A549 (cell line): ENCODE data around the gene ADRB1. TPM values are rescaled to one million over a fixed set of nuclear protein-coding genes. Genes with fewer than 3 reads are reported as not detected.

Experiments used
- ATAC-seq, 2 experiments: fragments of 200-7000 bp in 1 of 2; fragments of >200 bp in 1 of 2; cut with Nextera tagmentation in 1 of 2; cut with Tn5 transposase in 1 of 2; 3 replicates each; pipeline versions ENCODE4 v1.8.0 to v1.9.1; 2018 to 2020; ENCODE audit warnings: mild to moderate bottlenecking in 1 of 2, moderate library complexity in 1 of 2
- CTCF ChIA-PET: fragments of 300-600 bp; sonication (Branson Sonifier 250); formaldehyde crosslinking; extraction: SDS; loops from one replicate; lab custom pipeline; 2021; ENCODE audit warnings: antibody characterized with exemption, inconsistent platforms; lab: Yijun Ruan, JAX
- POLR2A ChIA-PET: fragments of 350-600 bp; formaldehyde crosslinking; extraction: SDS; loops from one replicate; lab custom pipeline; 2021; ENCODE audit warnings: antibody characterized with exemption, inconsistent platforms; lab: Yijun Ruan, JAX
- DNase-seq, 2 experiments: peaks; one replicate each; pipeline versions ENCODE4 v3.0.0 to v3.0.0-alpha.2; 2011 to 2016; ENCODE audit warnings: low read depth in 1 of 2, low spot score in 1 of 2
- FAIRE-seq: peaks from 2 replicates; lab custom pipeline; 2011; peaks lifted over from hg19 to GRCh38; lab: Jason Lieb, UNC
- H3K27ac ChIP-seq, 2 experiments: fragments of >200 bp; sonication (Bioruptor Twin); formaldehyde crosslinking; 3 replicates each; pipeline ENCODE4 v1.5.1; 2016 to 2017
- H3K4me1 ChIP-seq: fragments of >200 bp; sonication (Bioruptor Twin); formaldehyde crosslinking; 3 replicates; pipeline ENCODE4 v1.6.1; 2016
- H3K4me2 ChIP-seq: fragments of >200 bp; sonication (Bioruptor Twin); formaldehyde crosslinking; 3 replicates; pipeline ENCODE4 v1.6.1; 2016
- H3K4me3 ChIP-seq: fragments of >200 bp; sonication (Bioruptor Twin); formaldehyde crosslinking; 3 replicates; pipeline ENCODE4 v1.5.1; 2016
- H3K9me3 ChIP-seq: fragments of >200 bp; sonication (Bioruptor Twin); formaldehyde crosslinking; 3 replicates; pipeline ENCODE4 v1.6.1; 2016
- ATOH8 ChIP-seq: fragments of 250-450 bp; sonication (Bioruptor Pico); IDR thresholded peaks from 2 replicates; pipeline ENCODE4 v1.5.0; 2020; ENCODE audit warnings: low read depth, mild to moderate bottlenecking, moderate library complexity
- CBX2 ChIP-seq: fragments of 200-600 bp; sonication (generic); IDR thresholded peaks from 2 replicates; pipeline ENCODE4 v1.6.1; 2016; ENCODE audit warnings: low read depth, mild to moderate bottlenecking, borderline replicate concordance
- EHMT2 ChIP-seq: fragments of 200-600 bp; sonication (generic); IDR thresholded peaks from 2 replicates; pipeline ENCODE4 v1.6.1; 2016; ENCODE audit warnings: antibody characterized with exemption, low read depth, mild to moderate bottlenecking, moderate library complexity
- ELK1 ChIP-seq: fragments of 150-350 bp; IDR thresholded peaks from 2 replicates; pipeline ENCODE4 v1.6.1; 2014; ENCODE audit warnings: low read depth, mild to moderate bottlenecking, low read length
- ESRRA ChIP-seq: fragments of 150-350 bp; IDR thresholded peaks from 2 replicates; pipeline ENCODE4 v1.6.1; 2014; ENCODE audit warnings: mild to moderate bottlenecking, low read length, borderline replicate concordance
- FOSB ChIP-seq: fragments of 250-450 bp; sonication (Bioruptor Pico); IDR thresholded peaks from 2 replicates; pipeline ENCODE4 v1.5.0; 2020; ENCODE audit warnings: mild to moderate bottlenecking, moderate library complexity
- FOXS1 ChIP-seq: fragments of 250-450 bp; sonication (Bioruptor Pico); IDR thresholded peaks from 2 replicates; pipeline ENCODE4 v1.5.0; 2020; ENCODE audit warnings: mild to moderate bottlenecking, moderate library complexity
- HES2 ChIP-seq: fragments of >200 bp; sonication (Bioruptor Twin); formaldehyde crosslinking; IDR thresholded peaks from 2 replicates; pipeline ENCODE4 v1.6.1; 2016
- HEYL ChIP-seq: fragments of 250-450 bp; sonication (Bioruptor Pico); IDR thresholded peaks from 2 replicates; pipeline ENCODE4 v1.8.0; 2021; ENCODE audit warnings: mild to moderate bottlenecking, moderate library complexity
- HOXA7 ChIP-seq: fragments of 250-450 bp; sonication (Bioruptor Pico); IDR thresholded peaks from 2 replicates; pipeline ENCODE4 v1.5.0; 2020; ENCODE audit warnings: mild to moderate bottlenecking, moderate library complexity
- HOXB13 ChIP-seq: fragments of 250-450 bp; sonication (Bioruptor Pico); IDR thresholded peaks from 2 replicates; pipeline ENCODE4 v1.5.0; 2020; ENCODE audit warnings: low read depth, mild to moderate bottlenecking, moderate library complexity
- KDM1A ChIP-seq: fragments of 200-600 bp; sonication (generic); IDR thresholded peaks from 2 replicates; pipeline ENCODE4 v1.6.1; 2016; ENCODE audit warnings: low read depth, mild to moderate bottlenecking
- KDM5A ChIP-seq: fragments of 200-600 bp; sonication (generic); IDR thresholded peaks from 2 replicates; pipeline ENCODE4 v1.6.1; 2016; ENCODE audit warnings: antibody characterized with exemption, mild to moderate bottlenecking
- NFE2L2 ChIP-seq: fragments of 150-350 bp; conservative IDR thresholded peaks from 2 replicates; pipeline ENCODE4 v1.6.1; 2014; ENCODE audit warnings: low read length
- NPAS2 ChIP-seq: fragments of 250-450 bp; sonication (Bioruptor Pico); IDR thresholded peaks from 2 replicates; pipeline ENCODE4 v1.8.0; 2022; ENCODE audit warnings: mild to moderate bottlenecking, moderate library complexity, borderline replicate concordance
- NR3C1 ChIP-seq: fragments of >200 bp; sonication (Bioruptor Twin); formaldehyde crosslinking; IDR thresholded peaks from 3 replicates; pipeline ENCODE4 v1.6.1; 2017
- PBX3 ChIP-seq: IDR thresholded peaks from 2 replicates; pipeline ENCODE4 v1.6.1; 2012
- RFX5 ChIP-seq: fragments of 450-650 bp; IDR thresholded peaks from 2 replicates; pipeline ENCODE4 v1.7.1; 2014; ENCODE audit warnings: antibody characterized with exemption, mild to moderate bottlenecking, moderate library complexity
- RNF2 ChIP-seq: fragments of 200-600 bp; sonication (generic); IDR thresholded peaks from 2 replicates; pipeline ENCODE4 v1.6.1; 2016; ENCODE audit warnings: low read depth, mild to moderate bottlenecking, antibody characterized with exemption, moderate library complexity, borderline replicate concordance
- SMC3 ChIP-seq: fragments of >200 bp; sonication (Bioruptor Twin); formaldehyde crosslinking; IDR thresholded peaks from 3 replicates; pipeline ENCODE4 v1.6.1; 2018; ENCODE audit warnings: inconsistent platforms
- SREBF2 ChIP-seq: fragments of 450-650 bp; IDR thresholded peaks from 2 replicates; pipeline ENCODE4 v1.6.1; 2014; ENCODE audit warnings: mild to moderate bottlenecking, moderate library complexity
- USF2 ChIP-seq: fragments of 450-650 bp; IDR thresholded peaks from 2 replicates; pipeline ENCODE4 v1.6.1; 2014; ENCODE audit warnings: antibody characterized with exemption
- ZSCAN20 ChIP-seq: fragments of 250-450 bp; sonication (Bioruptor Pico); IDR thresholded peaks from 2 replicates; pipeline ENCODE4 v1.8.0; 2022; ENCODE audit warnings: mild to moderate bottlenecking, moderate library complexity
- WGBS: methylation state at CpG from one replicate; pipeline ENCODE4 v1.1.6; 2017; ENCODE audit errors: missing lambda C conversion rate; 5-methylcytosine and 5-hydroxymethylcytosine counted together
- polyA plus RNA-seq, 4 experiments: library from polyadenylated mRNA; depleted of rRNA in 3 of 4; stranded (reverse); fragments of >200 nt; fragmentation: RNase III in 1 of 4; extraction: RNeasy Plus Mini Kit Qiagen cat#74134 plus additional on column Dnase treatment in 1 of 4; gene quantifications; 2 replicates in 3 of 4; 3 replicates in 1 of 4; pipeline ENCODE4 v1.2.3, GENCODE V29; 2011 to 2017

The ADRB1 gene
- polyA plus RNA-seq, 2 of the 4 experiments (the other 2 are of a cell fraction), result 0.58 to 0.75 TPM

- ATAC-seq (no peak), FAIRE-seq (no peak), DNase-seq (no peak)
- H3K4me3 ChIP-seq, result no peak overlapping the region
- H3K27ac ChIP-seq, result no peak overlapping the region
- TF ChIP-seq SREBF2 (no peak), KDM1A (no peak), HOXA7 (CRISPR knock-in tag) (no peak), HOXB13 (no peak), NFE2L2 (no peak), NR3C1 (no peak), EHMT2 (no peak), NPAS2 (CRISPR knock-in tag) (no peak), CBX2 (no peak), ATOH8 (no peak), FOXS1 (no peak), KDM5A (no peak), RNF2 (no peak), ESRRA (no peak), ZSCAN20 (CRISPR knock-in tag) (no peak), PBX3 (no peak)
- H3K4me2 ChIP-seq, result no peak overlapping the region
- ChIA-PET POLR2A (interaction anchor here (0.6 kb wide), 1 partner anchor 655 kb away, joined by 9 read pairs; no protein-coding TSS in a partner anchor), CTCF (no interaction called here)
- WGBS, result 70% methylated on average over 3 of the region's 3 CpGs
- no peaks in the 10 kb centered on the region for H3K9me3 ChIP-seq
- 0 out of 3 replicates have a peak, but pooled peaks cover 4% of the 10 kb centered on the region for H3K4me1 ChIP-seq
Observed at GRCh38 chr10:114038819-114039218, 4.8 kb upstream of the ADRB1 start.

GRCh38 chr10:114041166-114041565, 2.5 kb upstream of the ADRB1 start:
- Histone ChIP-seq H3K4me3 (no peak overlapping the region), H3K4me2 (no peak overlapping the region), H3K4me1 (peaks cover 15% of the 10 kb centered on the region; the same call in 1 of the 3 replicates), H3K9me3 (no peaks in the 10 kb centered on the region), H3K27ac (no peak overlapping the region)
- DNase-seq, result no peak
- no peak for FAIRE-seq
- TF ChIP-seq CBX2, result no peak
- no peak for TF ChIP-seq PBX3
- TF ChIP-seq ELK1, result no peak
- TF ChIP-seq FOSB (CRISPR knock-in tag), result no peak
- TF ChIP-seq HES2, result no peak
- TF ChIP-seq NR3C1, result no peak
- TF ChIP-seq ZSCAN20 (CRISPR knock-in tag), result no peak
- no peak for TF ChIP-seq USF2
- no peak for TF ChIP-seq RNF2
- no peak for TF ChIP-seq SREBF2
- TF ChIP-seq SMC3, result no peak
- TF ChIP-seq NFE2L2, result no peak
- no peak for TF ChIP-seq HOXA7 (CRISPR knock-in tag)
- no peak for TF ChIP-seq RFX5
- TF ChIP-seq HEYL (CRISPR knock-in tag), result no peak
- ChIA-PET POLR2A (no interaction called here), CTCF (no interaction called here)
- 95% methylated on average over 8 of the region's 8 CpGs for WGBS
- no peak for ATAC-seq
